GM11168 (cell line): ENCODE measurements around the gene CBY3.
"Not testable (repeated sequence)": the region's sequence is repeated elsewhere in the genome, so short reads cannot be mapped to it uniquely, and the experiment has no call there.

Experiments
- in situ Hi-C: fragments of 300-500 bp; cut with MboI; formaldehyde crosslinking; loops from one replicate; pipeline ENCODE4 v1.12.0; 2022; ENCODE audit warnings: low sequenced_read_pairs; ENCODE audit not compliant: unreplicated experiment

The CBY3 gene

GRCh38 chr5:179678223-179679013 is 2.4 kb downstream of the CBY3 start:
- in situ Hi-C loops: no loop called here

GRCh38 chr5:179668391-179668790 is 12.4 kb downstream of the CBY3 start:
- in situ Hi-C loops: no loop called here

GRCh38 chr5:179661647-179662046 is 19.2 kb downstream of the CBY3 start:
- in situ Hi-C loops: not testable (repeated sequence)

GRCh38 chr5:179658179-179658856 is 22.5 kb downstream of the CBY3 start:
- in situ Hi-C loops: not testable (repeated sequence)

- in situ Hi-C loops: not testable (repeated sequence)
Observed at GRCh38 chr5:179657302-179658178, 23.3 kb downstream of the CBY3 start.

GRCh38 chr5:179653135-179653534 is 27.7 kb downstream of the CBY3 start:
- in situ Hi-C loops: not testable (repeated sequence)

- in situ Hi-C loops: not testable (repeated sequence)
Observed at GRCh38 chr5:179650245-179650644, 30.6 kb downstream of the CBY3 start.

GRCh38 chr5:179649166-179649703 is 31.6 kb downstream of the CBY3 start:
- in situ Hi-C loops: not testable (repeated sequence)

GRCh38 chr5:179648410-179648809 is 32.4 kb downstream of the CBY3 start:
- in situ Hi-C loops: no loop called here

GRCh38 chr5:179644766-179645165 is 36.1 kb downstream of the CBY3 start:
- in situ Hi-C loops: loop anchor here (5.0 kb wide), 1 partner anchor 122 kb away; no protein-coding TSS in a partner anchor

GRCh38 chr5:179643141-179643920 is 37.5 kb downstream of the CBY3 start:
- in situ Hi-C loops: loop anchor here (5.0 kb wide), 1 partner anchor 121 kb away; no protein-coding TSS in a partner anchor

- in situ Hi-C loops: loop anchor here (5.0 kb wide), 1 partner anchor 120 kb away; no protein-coding TSS in a partner anchor
Observed at GRCh38 chr5:179642626-179643025, 38.2 kb downstream of the CBY3 start.

GRCh38 chr5:179641745-179642144 is 39.1 kb downstream of the CBY3 start:
- in situ Hi-C loops: loop anchor here (5.0 kb wide), 1 partner anchor 119 kb away; no protein-coding TSS in a partner anchor

- in situ Hi-C loops: not testable (repeated sequence)
Observed at GRCh38 chr5:179639296-179639695, 41.5 kb downstream of the CBY3 start.

- in situ Hi-C loops: not testable (repeated sequence)
Observed at GRCh38 chr5:179634370-179635172, 46.3 kb downstream of the CBY3 start.

- in situ Hi-C loops: not testable (repeated sequence)
Observed at GRCh38 chr5:179633501-179634369, 47.1 kb downstream of the CBY3 start.
